Adipocyte (in vitro differentiated cells): ENCODE data around the gene MEIS2.

Source experiments
- DNase-seq: peaks from one replicate; pipeline ENCODE4 v3.0.0-alpha.2; 2015; ENCODE audit warnings: low read depth
- H3K27me3 ChIP-seq: replicated peaks from 2 replicates; pipeline ENCODE4 v1.7.0; 2013; ENCODE audit warnings: mild to moderate bottlenecking, low read length, moderate library complexity; ENCODE audit not compliant: control insufficient read depth, insufficient read depth
- H3K36me3 ChIP-seq: 2 replicates; pipeline ENCODE4 v1.7.0; 2013; ENCODE audit warnings: low read length, mild to moderate bottlenecking, moderate library complexity; ENCODE audit not compliant: control insufficient read depth, insufficient read depth, severe bottlenecking
- H3K4me1 ChIP-seq: 2 replicates; pipeline ENCODE4 v1.7.0; 2013; ENCODE audit warnings: mild to moderate bottlenecking, low read length, moderate library complexity; ENCODE audit not compliant: control insufficient read depth, insufficient read depth
- H3K4me3 ChIP-seq: 2 replicates; pipeline ENCODE4 v1.7.0; 2013; ENCODE audit warnings: mild to moderate bottlenecking, low read length, moderate library complexity
- H3K9ac ChIP-seq: 2 replicates; pipeline ENCODE4 v1.7.0; 2013; ENCODE audit warnings: mild to moderate bottlenecking, low read length, moderate library complexity
- H3K9me3 ChIP-seq: 2 replicates; pipeline ENCODE4 v1.7.0; 2013; ENCODE audit warnings: mild to moderate bottlenecking, low read length, moderate library complexity; ENCODE audit not compliant: control insufficient read depth

The MEIS2 gene

GRCh38 chr15:36970522-36970921 is 129.8 kb downstream of the MEIS2 start:
- H3K4me3 ChIP-seq, result no peak overlapping the region
- DNase-seq, result no peak
- H3K4me1 ChIP-seq, result peaks cover 8% of the 10 kb centered on the region
- H3K9me3 ChIP-seq, result no peaks in the 10 kb centered on the region
- H3K36me3 ChIP-seq, result peaks cover 6% of the 10 kb centered on the region
- no peaks in the 10 kb centered on the region for H3K27me3 ChIP-seq
- no peak overlapping the region for H3K9ac ChIP-seq

DNA sequence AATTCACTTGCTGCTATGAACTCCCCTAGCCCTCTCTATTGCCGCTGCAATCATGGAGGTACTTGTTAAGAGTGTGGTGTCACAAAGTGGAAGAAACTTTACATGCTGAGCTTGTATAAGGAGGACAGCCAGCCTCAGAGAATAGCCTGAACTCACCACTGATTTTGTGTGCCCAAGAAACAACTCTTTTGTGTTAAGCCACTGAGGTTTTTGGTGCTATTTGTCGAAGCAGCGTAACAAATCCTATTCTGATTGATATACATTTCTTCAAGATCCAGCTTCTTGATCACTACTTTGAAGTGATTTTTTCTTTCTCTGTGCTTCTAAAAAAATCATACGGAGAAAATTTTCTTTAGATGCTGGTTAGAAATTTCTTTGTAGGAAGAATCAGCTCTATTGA is 132.4 kb downstream of the MEIS2 start:
- H3K36me3 ChIP-seq, result peaks cover 6% of the 10 kb centered on the region
- H3K4me3 ChIP-seq, result no peak overlapping the region
- H3K9me3 ChIP-seq, result no peaks in the 10 kb centered on the region

DNA sequence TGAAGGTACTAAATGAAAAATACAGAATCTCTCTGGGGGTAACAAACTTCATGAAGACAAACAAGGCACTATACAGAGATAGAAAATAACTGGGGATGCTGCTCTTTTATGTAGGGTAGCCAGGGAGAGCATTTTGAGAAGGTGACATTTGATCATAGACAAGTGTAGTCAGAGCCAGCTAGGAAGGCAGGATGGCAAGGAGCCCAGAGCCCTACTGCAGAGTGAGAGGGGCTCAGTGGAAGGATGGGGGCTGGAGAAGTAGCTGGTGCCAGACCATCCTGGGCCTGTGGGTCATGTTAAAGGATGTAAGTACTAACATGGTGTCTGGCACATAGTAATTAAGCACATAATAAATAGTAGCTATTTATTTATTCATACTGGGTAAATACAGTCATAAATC is 133.6 kb downstream of the MEIS2 start:
- Histone ChIP-seq H3K4me3 (no peak overlapping the region), H3K36me3 (peaks cover 6% of the 10 kb centered on the region), H3K27me3 (no peaks in the 10 kb centered on the region), H3K9me3 (no peaks in the 10 kb centered on the region), H3K4me1 (peaks cover 14% of the 10 kb centered on the region), H3K9ac (no peak overlapping the region)
- no peak for DNase-seq

More for the DNA sequence above, 132.4 kb downstream of the MEIS2 start:
- Histone ChIP-seq H3K4me1 (peaks cover 14% of the 10 kb centered on the region), H3K9ac (no peak overlapping the region), H3K27me3 (no peaks in the 10 kb centered on the region)
- no peak for DNase-seq

GRCh38 chr15:36965570-36966342 is 134.6 kb downstream of the MEIS2 start:
- Histone ChIP-seq H3K4me3 (no peak overlapping the region), H3K4me1 (peaks cover 14% of the 10 kb centered on the region), H3K36me3 (peaks cover 6% of the 10 kb centered on the region), H3K27me3 (no peaks in the 10 kb centered on the region), H3K9me3 (no peaks in the 10 kb centered on the region), H3K9ac (no peak overlapping the region)
- DNase-seq, result no peak

GRCh38 chr15:36964626-36965025 is 135.7 kb downstream of the MEIS2 start:
- Histone ChIP-seq H3K36me3 (peaks cover 6% of the 10 kb centered on the region), H3K4me1 (peaks cover 14% of the 10 kb centered on the region), H3K4me3 (no peak overlapping the region), H3K9ac (no peak overlapping the region), H3K9me3 (no peaks in the 10 kb centered on the region), H3K27me3 (no peaks in the 10 kb centered on the region)
- DNase-seq, result no peak

DNA sequence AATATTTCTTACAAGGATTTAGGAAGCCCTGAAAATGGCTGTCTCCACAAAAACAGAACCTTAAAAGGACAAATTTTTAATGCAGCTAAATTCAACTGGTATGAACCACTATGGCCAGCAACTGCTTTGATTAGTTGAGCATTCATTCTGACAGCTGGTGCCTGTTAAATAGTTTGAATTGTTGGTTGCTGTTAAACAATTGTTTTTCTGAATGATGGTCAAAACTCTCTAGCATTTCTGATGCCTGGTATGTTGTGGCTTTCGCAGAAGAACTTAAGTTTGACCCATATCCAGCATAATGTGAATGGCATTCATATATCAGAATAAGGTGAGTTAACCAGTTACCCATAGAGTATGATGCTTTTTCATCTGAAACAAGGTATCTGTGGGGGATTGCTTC is 138.4 kb downstream of the MEIS2 start:
- no peaks in the 10 kb centered on the region for H3K27me3 ChIP-seq
- peak; percentile 23 for DNase-seq
- H3K4me1 ChIP-seq, result peaks cover 14% of the 10 kb centered on the region
- no peaks in the 10 kb centered on the region for H3K9me3 ChIP-seq
- H3K9ac ChIP-seq, result no peak overlapping the region
- H3K4me3 ChIP-seq, result no peak overlapping the region
- no peaks in the 10 kb centered on the region for H3K36me3 ChIP-seq

GRCh38 chr15:36960947-36961227 is 139.5 kb downstream of the MEIS2 start:
- H3K36me3 ChIP-seq, result no peaks in the 10 kb centered on the region
- H3K4me3 ChIP-seq, result no peak overlapping the region
- no peak overlapping the region for H3K9ac ChIP-seq
- H3K9me3 ChIP-seq, result no peaks in the 10 kb centered on the region
- DNase-seq, result no peak
- peaks cover 10% of the 10 kb centered on the region for H3K4me1 ChIP-seq
- no peaks in the 10 kb centered on the region for H3K27me3 ChIP-seq

- Histone ChIP-seq H3K4me3 (no peak overlapping the region), H3K4me1 (peaks cover 4% of the 10 kb centered on the region), H3K9ac (no peak overlapping the region), H3K9me3 (no peaks in the 10 kb centered on the region), H3K27me3 (no peaks in the 10 kb centered on the region), H3K36me3 (no peaks in the 10 kb centered on the region)
- DNase-seq, result no peak
Observed at GRCh38 chr15:36960179-36960946, 140.0 kb downstream of the MEIS2 start.

GRCh38 chr15:36959746-36960145 is 140.6 kb downstream of the MEIS2 start:
- no peak overlapping the region for H3K9ac ChIP-seq
- no peak for DNase-seq
- H3K9me3 ChIP-seq, result no peaks in the 10 kb centered on the region
- no peak overlapping the region for H3K4me3 ChIP-seq
- no peaks in the 10 kb centered on the region for H3K27me3 ChIP-seq
- no peaks in the 10 kb centered on the region for H3K4me1 ChIP-seq
- no peaks in the 10 kb centered on the region for H3K36me3 ChIP-seq

DNA sequence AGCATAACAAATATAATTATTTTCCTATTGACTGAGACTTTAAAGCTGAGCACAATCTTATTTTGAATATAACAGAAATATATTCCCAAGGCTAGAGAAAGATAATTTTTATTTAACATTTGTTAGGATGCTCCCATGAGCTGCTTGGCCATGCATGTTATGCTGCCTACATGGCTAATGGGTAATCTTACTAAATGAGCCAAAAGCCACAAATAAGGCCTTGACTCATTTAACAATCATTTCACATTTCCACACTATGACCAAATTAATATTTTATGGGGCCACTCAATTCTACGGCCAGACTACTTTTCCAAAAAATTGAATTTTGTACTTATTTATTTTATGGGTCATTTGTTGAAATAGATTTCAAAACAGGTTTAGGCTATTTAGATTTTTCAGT is 141.7 kb downstream of the MEIS2 start:
- H3K4me1 ChIP-seq, result no peaks in the 10 kb centered on the region
- no peak overlapping the region for H3K4me3 ChIP-seq
- no peaks in the 10 kb centered on the region for H3K9me3 ChIP-seq
- no peaks in the 10 kb centered on the region for H3K36me3 ChIP-seq
- DNase-seq, result no peak
- no peak overlapping the region for H3K9ac ChIP-seq
- no peaks in the 10 kb centered on the region for H3K27me3 ChIP-seq

GRCh38 chr15:36954486-36954885 is 145.9 kb downstream of the MEIS2 start:
- Histone ChIP-seq H3K9me3 (no peaks in the 10 kb centered on the region), H3K27me3 (no peaks in the 10 kb centered on the region), H3K9ac (no peak overlapping the region), H3K4me3 (no peak overlapping the region), H3K36me3 (no peaks in the 10 kb centered on the region), H3K4me1 (peaks cover 15% of the 10 kb centered on the region)
- DNase-seq, result no peak
